H1 (cell line): ENCODE results near the gene RAPGEF1. TPM values are rescaled to one million over a fixed set of nuclear protein-coding genes. Genes with fewer than 3 reads are reported as not detected.
A peak's percentile ranks its signal among the peaks of the same experiment; 100 is the strongest.

ENCODE experiments used
- CTCF ChIA-PET: fragments of 300-600 bp; sonication (Branson Sonifier 250); formaldehyde crosslinking; loops from one replicate; lab custom pipeline; 2021; ENCODE audit not compliant: partially characterized antibody; lab: Charles Lee
- POLR2A ChIA-PET: fragments of 300-600 bp; sonication (Branson Sonifier 250); formaldehyde crosslinking; loops from one replicate; lab custom pipeline; 2021; ENCODE audit warnings: inconsistent platforms; ENCODE audit not compliant: partially characterized antibody; lab: Charles Lee
- DNase-seq, 2 experiments: peaks; one replicate each; pipeline versions ENCODE4 v3.0.0 to v3.0.0-alpha.2; 2010 to 2022; ENCODE audit warnings: low spot score in 2 of 2, low read depth in 1 of 2, mixed read lengths in 1 of 2
- FAIRE-seq: peaks from 2 replicates; lab custom pipeline; 2011; peaks lifted over from hg19 to GRCh38; lab: Jason Lieb, UNC
- H2AFZ ChIP-seq: 2 replicates; pipeline ENCODE4 v1.8.1; 2012; ENCODE audit warnings: low read length, inconsistent platforms
- H2AK5ac ChIP-seq: 2 replicates; pipeline ENCODE4 v1.6.1; 2013; ENCODE audit warnings: low read depth, low read length
- H2BK120ac ChIP-seq: replicated peaks from 2 replicates; pipeline ENCODE3; 2013; ENCODE audit warnings: low read depth, low read length, inconsistent platforms
- H2BK12ac ChIP-seq: 2 replicates; pipeline ENCODE4 v1.6.1; 2013; ENCODE audit warnings: low read depth, low read length
- H2BK15ac ChIP-seq: 2 replicates; pipeline ENCODE4 v1.6.1; 2013; ENCODE audit warnings: low read length
- H2BK20ac ChIP-seq: 2 replicates; pipeline ENCODE4 v1.6.1; 2013; ENCODE audit warnings: low read length
- H2BK5ac ChIP-seq: 2 replicates; pipeline ENCODE4 v1.6.1; 2013; ENCODE audit warnings: low read depth, low read length
- H3K14ac ChIP-seq: 2 replicates; pipeline ENCODE4 v1.6.1; 2013; ENCODE audit warnings: inconsistent platforms; ENCODE audit not compliant: insufficient read length
- H3K18ac ChIP-seq: 2 replicates; pipeline ENCODE4 v1.6.1; 2013; ENCODE audit warnings: low read length; ENCODE audit errors: extremely low read depth
- H3K23ac ChIP-seq: 2 replicates; pipeline ENCODE4 v1.6.1; 2013; ENCODE audit warnings: inconsistent platforms; ENCODE audit not compliant: insufficient read length
- H3K23me2 ChIP-seq: 2 replicates; pipeline ENCODE4 v1.6.1; 2013; ENCODE audit warnings: low read depth, low read length
- H3K27ac ChIP-seq: 2 replicates; pipeline ENCODE4 v1.6.1; 2011; ENCODE audit warnings: low read depth, low read length, inconsistent platforms
- H3K27me3 ChIP-seq, 4 experiments: replicated peaks in 1 of 4; 1 replicate in 1 of 4; 2 replicates in 3 of 4; pipeline versions ENCODE4 v1.6.1 to v1.8.1; 2011 to 2013; ENCODE audit warnings: low read length in 3 of 4, mild to moderate bottlenecking in 3 of 4, inconsistent platforms in 2 of 4, mixed read lengths in 2 of 4, moderate library complexity in 1 of 4; ENCODE audit not compliant: control insufficient read depth in 3 of 4, insufficient read depth in 3 of 4; ENCODE audit errors: extremely low read depth in 1 of 4
- H3K36me3 ChIP-seq, 4 experiments: 2 replicates each; pipeline versions ENCODE4 v1.6.1 to v1.8.1; 2011 to 2013; ENCODE audit warnings: mild to moderate bottlenecking in 4 of 4, low read length in 3 of 4, moderate library complexity in 2 of 4, control low read depth in 1 of 4, inconsistent platforms in 1 of 4; ENCODE audit not compliant: insufficient read depth in 4 of 4, control insufficient read depth in 2 of 4
- H3K4ac ChIP-seq: replicated peaks from 2 replicates; pipeline ENCODE3; 2013; ENCODE audit warnings: low read length, low read depth, mixed read lengths, inconsistent platforms; ENCODE audit not compliant: insufficient read length
- H3K4me1 ChIP-seq, 4 experiments: replicated peaks in 1 of 4; 1 replicate in 1 of 4; 2 replicates in 3 of 4; pipeline versions ENCODE4 v1.6.1 to v1.8.1; 2011 to 2013; ENCODE audit warnings: low read length in 3 of 4, inconsistent platforms in 2 of 4, mixed read lengths in 1 of 4; ENCODE audit not compliant: insufficient read depth in 4 of 4, control insufficient read depth in 3 of 4
- H3K4me2 ChIP-seq, 2 experiments: 2 replicates each; pipeline versions ENCODE4 v1.6.1 to v1.8.1; 2011 to 2013; ENCODE audit warnings: low read depth in 2 of 2, low read length in 2 of 2, control low read depth in 1 of 2, inconsistent platforms in 1 of 2, mild to moderate bottlenecking in 1 of 2; ENCODE audit not compliant: insufficient read depth in 1 of 2
- H3K4me3 ChIP-seq, 4 experiments: fragments of 200-600, 300-600 bp in 1 of 4; sonication (generic), shearing (Covaris generic), sonication (Bioruptor Twin) in 1 of 4; 2 replicates each; pipeline versions ENCODE4 v1.5.1 to v1.8.1; 2011 to 2016; ENCODE audit warnings: low read length in 4 of 4, low read depth in 3 of 4, control low read depth in 2 of 4, inconsistent platforms in 2 of 4, mild to moderate bottlenecking in 2 of 4, mixed read lengths in 1 of 4, moderate library complexity in 1 of 4; ENCODE audit not compliant: insufficient read depth in 2 of 4; ENCODE audit errors: extremely low read depth in 1 of 4
- H3K56ac ChIP-seq: replicated peaks from 2 replicates; pipeline ENCODE3; 2013; ENCODE audit warnings: low read depth, mild to moderate bottlenecking, mixed read lengths, low read length, inconsistent platforms; ENCODE audit not compliant: insufficient read length
- H3K79me1 ChIP-seq: 2 replicates; pipeline ENCODE4 v1.6.1; 2013; ENCODE audit warnings: low read depth, low read length, control low read depth
- H3K79me2 ChIP-seq, 2 experiments: 2 replicates each; pipeline versions ENCODE4 v1.6.1 to v1.8.1; 2012 to 2013; ENCODE audit warnings: low read length in 2 of 2, mild to moderate bottlenecking in 2 of 2, inconsistent platforms in 1 of 2; ENCODE audit not compliant: insufficient read depth in 2 of 2, control insufficient read depth in 1 of 2
- H3K9ac ChIP-seq, 4 experiments: replicated peaks in 1 of 4; 1 replicate in 1 of 4; 2 replicates in 3 of 4; pipeline versions ENCODE4 v1.6.1 to v1.8.1; 2011 to 2013; ENCODE audit warnings: low read depth in 3 of 4, low read length in 3 of 4, control low read depth in 2 of 4, mild to moderate bottlenecking in 2 of 4, moderate library complexity in 2 of 4, inconsistent platforms in 1 of 4; ENCODE audit errors: extremely low read depth in 1 of 4
- H3K9me3 ChIP-seq, 2 experiments: 2 replicates each; pipeline versions ENCODE4 v1.6.1 to v1.8.1; 2012 to 2013; ENCODE audit warnings: mild to moderate bottlenecking in 2 of 2, moderate library complexity in 2 of 2, control low read depth in 1 of 2, inconsistent platforms in 1 of 2, low read depth in 1 of 2, low read length in 1 of 2, mixed read lengths in 1 of 2; ENCODE audit not compliant: insufficient read depth in 2 of 2
- H4K20me1 ChIP-seq, 2 experiments: replicated peaks in 1 of 2; 2 replicates each; pipeline versions ENCODE3 to v1.8.1; 2011 to 2013; ENCODE audit warnings: inconsistent platforms in 2 of 2, low read length in 2 of 2, mild to moderate bottlenecking in 1 of 2; ENCODE audit not compliant: insufficient read depth in 2 of 2, control insufficient read depth in 1 of 2
- H4K5ac ChIP-seq: 2 replicates; pipeline ENCODE4 v1.6.1; 2013; ENCODE audit warnings: low read length, low read depth, mixed read lengths, inconsistent platforms; ENCODE audit not compliant: insufficient read length
- H4K8ac ChIP-seq: 2 replicates; pipeline ENCODE4 v1.8.0; 2013; ENCODE audit warnings: mild to moderate bottlenecking, moderate library complexity, low read length, inconsistent platforms; ENCODE audit not compliant: insufficient read depth; ENCODE audit errors: extremely low read depth
- H4K91ac ChIP-seq: replicated peaks from 2 replicates; pipeline ENCODE3; 2013; ENCODE audit warnings: low read length, mixed read lengths, inconsistent platforms; ENCODE audit not compliant: insufficient read length
- CTCF ChIP-seq, 3 experiments: IDR thresholded peaks; 1 replicate in 2 of 3; 2 replicates in 1 of 3; pipeline versions ENCODE4 v1.5.1 to v1.6.1; 2011; ENCODE audit warnings: low read length in 3 of 3, mild to moderate bottlenecking in 3 of 3, inconsistent platforms in 2 of 3, low read depth in 1 of 3, moderate library complexity in 1 of 3; ENCODE audit not compliant: insufficient read depth in 1 of 3; ENCODE audit errors: control extremely low read depth in 1 of 3
- RAD21 ChIP-seq, 2 experiments: IDR thresholded peaks in 1 of 2; conservative IDR thresholded peaks in 1 of 2; 2 replicates each; pipeline ENCODE4 v1.6.1; 2011; ENCODE audit warnings: low read depth in 2 of 2, low read length in 2 of 2, improper control_type of control experiment in 1 of 2, inconsistent platforms in 1 of 2, mild to moderate bottlenecking in 1 of 2, moderate library complexity in 1 of 2
- RNF2 ChIP-seq: fragments of 200-900, 300-1000 bp; sonication (generic); IDR thresholded peaks from 2 replicates; pipeline ENCODE4 v1.7.1; 2016; ENCODE audit warnings: borderline replicate concordance, low read depth, mild to moderate bottlenecking, antibody characterized with exemption, low read length; ENCODE audit not compliant: poor library complexity, severe bottlenecking; ENCODE audit errors: missing control alignments
- SIN3A ChIP-seq, 2 experiments: IDR thresholded peaks in 1 of 2; conservative IDR thresholded peaks in 1 of 2; 2 replicates each; pipeline ENCODE4 v1.6.1; 2011 to 2012; ENCODE audit warnings: low read length in 2 of 2, improper control_type of control experiment in 1 of 2, low read depth in 1 of 2, mild to moderate bottlenecking in 1 of 2
- TAF1 ChIP-seq: IDR thresholded peaks from 2 replicates; pipeline ENCODE4 v1.6.1; 2011; ENCODE audit warnings: mild to moderate bottlenecking, low read depth, low read length
- USF2 ChIP-seq: IDR thresholded peaks from 2 replicates; pipeline ENCODE4 v1.6.1; 2011; ENCODE audit warnings: low read length, improper control_type of control experiment
- WGBS, 2 experiments: shearing (Covaris generic) in 1 of 2; methylation state at CpG; one replicate each; pipeline versions ENCODE4 v1.1.6 to v1.1.7; 2013 to 2015; ENCODE audit warnings: low lambda C conversion rate in 2 of 2, mixed read lengths in 2 of 2, inconsistent platforms in 1 of 2, low coverage in 1 of 2, missing lambda C conversion rate in 1 of 2; ENCODE audit not compliant: insufficient replicate concordance in 2 of 2, insufficient coverage in 1 of 2, insufficient read length in 1 of 2; ENCODE audit errors: extremely low coverage in 1 of 2, missing lambda C conversion rate in 1 of 2; 5-methylcytosine and 5-hydroxymethylcytosine counted together
- polyA plus RNA-seq, 7 experiments: library from polyadenylated mRNA; depleted of rRNA in 3 of 7; stranded (reverse) in 5 of 7; unstranded in 2 of 7; fragments of >200 nt in 5 of 7; fragments of 200-250 nt in 2 of 7; gene quantifications; 1 replicate in 5 of 7; 2 replicates in 1 of 7; 4 replicates in 1 of 7; pipeline versions ENCODE4 v1.2.1 to v1.2.3, GENCODE V29; 2011 to 2013; ENCODE audit warnings: missing spikeins in 2 of 7, mixed read lengths in 2 of 7
- total RNA-seq: library from RNA; stranded (reverse); fragmentation: NEBNext Ultra II Directional; extraction: Animal tissue kit (Norgen Biotek cat#: 25700); gene quantifications from 2 replicates; pipeline ENCODE4 v1.2.1, GENCODE V29; 2021

Gene RAPGEF1
- total and polyA plus RNA-seq, 2 of the 8 experiments (the other 6 are each of a cell fraction or from before 2014, with no cell fraction given) = 29.7 to 78.9 TPM

GRCh38 chr9:131641618-131642495, 98.0 kb downstream of the RAPGEF1 start:
- H3K27ac ChIP-seq = no peak overlapping the region
- POLR2A ChIA-PET = interaction anchor here (0.8 to 1.1 kb wide), 2 partner anchors 8 to 34 kb away, joined by 3 read pairs; no protein-coding TSS in a partner anchor

More at GRCh38 chr9:131641618-131642495, 98.0 kb downstream of the RAPGEF1 start:
- H2BK12ac ChIP-seq = no peak overlapping the region
- FAIRE-seq (no peak), DNase-seq (no peak)
- H3K79me1 ChIP-seq = no peaks in the 10 kb centered on the region
- H3K4me2 ChIP-seq = no peak overlapping the region
- no peaks in the 10 kb centered on the region for H4K20me1 ChIP-seq
- 86% methylated on average over 18 of the region's 18 CpGs; no CpG with 5 or more reads in 1 of the 2 experiments for WGBS, 2 experiments
- no peaks in the 10 kb centered on the region for H3K27me3 ChIP-seq
- H3K4me1 ChIP-seq = peaks cover 0 to 7% (median 5%) of the 10 kb centered on the region in 4 experiments; a peak in 6 of 7 replicates
- no peaks in the 10 kb centered on the region for H3K79me2 ChIP-seq
- H2AK5ac ChIP-seq = no peak overlapping the region
- H3K9ac ChIP-seq = no peak overlapping the region
- no peak overlapping the region for H3K56ac ChIP-seq
- H2BK15ac ChIP-seq = no peak overlapping the region
- H3K4ac ChIP-seq = no peak overlapping the region
- H3K14ac ChIP-seq = no peak overlapping the region
- H4K5ac ChIP-seq = no peak overlapping the region
- H3K36me3 ChIP-seq = peaks cover 0 to 6% (median 2%) of the 10 kb centered on the region in 4 experiments; a peak in 2 of 8 replicates
- H3K18ac ChIP-seq = no peak overlapping the region
- H2AFZ ChIP-seq = no peak overlapping the region
- no peak overlapping the region for H4K91ac ChIP-seq
- H3K23ac ChIP-seq = no peak overlapping the region
- H4K8ac ChIP-seq = no peak overlapping the region
- H2BK20ac ChIP-seq = no peak overlapping the region
- H2BK120ac ChIP-seq = no peak overlapping the region
- CTCF ChIA-PET = interaction anchor here (0.6 to 5.5 kb wide), 17 partner anchors 13 to 304 kb away, joined by 3 to 33 read pairs (median 4); partner anchors contain the start of genes POMT1 and RAPGEF1
- H3K23me2 ChIP-seq = no peaks in the 10 kb centered on the region
- TF ChIP-seq SIN3A (conservative IDR thresholded peaks at IDR 0.05 in 1 of 2, IDR thresholded peaks at IDR 0.05 in 1 of 2; ENCODE audit: low read depth in 1 of 2, low read length in 2 of 2) (no peak), CTCF (IDR thresholded peaks at IDR 0.05; ENCODE audit: control extremely low read depth in 1 of 3, insufficient read depth in 1 of 3, low read depth in 1 of 3, low read length in 3 of 3) (peak; percentile 22 to 41 (median 36)), TAF1 (no peak), USF2 (no peak), RAD21 (IDR thresholded peaks at IDR 0.05 in 1 of 2, conservative IDR thresholded peaks at IDR 0.05 in 1 of 2; ENCODE audit: low read depth in 2 of 2, low read length in 2 of 2) (peak; percentile 45 to 60), RNF2 (no peak)
- TF ChIP-seq, all 59 proteins: peak for 2
- Histone ChIP-seq H3K4me3 (no peak overlapping the region), H3K9me3 (no peaks in the 10 kb centered on the region), H2BK5ac (no peak overlapping the region)
